GM21717 (cell line): Measurements from ENCODE around the gene IL4I1.
"Not testable (repeated sequence)": the region's sequence is repeated elsewhere in the genome, so short reads cannot be mapped to it uniquely, and the experiment has no call there.

ENCODE experiments used
- ATAC-seq: cut with Tn5 transposase; IDR thresholded peaks from one replicate; pipeline ENCODE4 v1.9.1; 2021; ENCODE audit warnings: mild to moderate bottlenecking, moderate library complexity; ENCODE audit not compliant: unreplicated experiment

Gene IL4I1, protein sequence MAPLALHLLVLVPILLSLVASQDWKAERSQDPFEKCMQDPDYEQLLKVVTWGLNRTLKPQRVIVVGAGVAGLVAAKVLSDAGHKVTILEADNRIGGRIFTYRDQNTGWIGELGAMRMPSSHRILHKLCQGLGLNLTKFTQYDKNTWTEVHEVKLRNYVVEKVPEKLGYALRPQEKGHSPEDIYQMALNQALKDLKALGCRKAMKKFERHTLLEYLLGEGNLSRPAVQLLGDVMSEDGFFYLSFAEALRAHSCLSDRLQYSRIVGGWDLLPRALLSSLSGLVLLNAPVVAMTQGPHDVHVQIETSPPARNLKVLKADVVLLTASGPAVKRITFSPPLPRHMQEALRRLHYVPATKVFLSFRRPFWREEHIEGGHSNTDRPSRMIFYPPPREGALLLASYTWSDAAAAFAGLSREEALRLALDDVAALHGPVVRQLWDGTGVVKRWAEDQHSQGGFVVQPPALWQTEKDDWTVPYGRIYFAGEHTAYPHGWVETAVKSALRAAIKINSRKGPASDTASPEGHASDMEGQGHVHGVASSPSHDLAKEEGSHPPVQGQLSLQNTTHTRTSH

GRCh38 chr19:49896863-49897621, at the start of gene IL4I1:
TSS of gene IL4I1 (minus strand) at chr19:49896887. CDS start at chr19:49896160, 727 bp downstream.
- ATAC-seq: peak; percentile 39

GRCh38 chr19:49946415-49946814, 49.7 kb upstream of the IL4I1 start:
- no peak for ATAC-seq

DNA sequence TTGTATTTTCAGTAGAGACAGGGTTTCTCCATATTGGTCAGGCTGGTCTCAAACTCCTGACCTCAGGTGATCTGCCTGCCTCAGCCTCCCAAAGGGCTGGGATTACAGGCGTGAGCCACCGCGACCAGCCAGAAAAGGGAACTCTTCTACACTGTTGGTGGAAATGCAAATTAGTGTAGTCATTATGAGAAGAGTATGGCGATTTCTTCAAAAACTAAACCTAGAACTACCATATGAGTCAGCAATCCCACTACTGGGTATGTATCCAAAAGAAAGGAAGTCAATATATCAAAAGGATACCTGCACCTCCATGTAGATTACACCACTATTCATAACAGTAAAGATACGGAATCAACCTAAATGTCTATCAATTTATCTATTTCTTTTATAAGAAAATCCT, 47.9 kb upstream of the IL4I1 start:
- ATAC-seq: not testable (repeated sequence)

DNA sequence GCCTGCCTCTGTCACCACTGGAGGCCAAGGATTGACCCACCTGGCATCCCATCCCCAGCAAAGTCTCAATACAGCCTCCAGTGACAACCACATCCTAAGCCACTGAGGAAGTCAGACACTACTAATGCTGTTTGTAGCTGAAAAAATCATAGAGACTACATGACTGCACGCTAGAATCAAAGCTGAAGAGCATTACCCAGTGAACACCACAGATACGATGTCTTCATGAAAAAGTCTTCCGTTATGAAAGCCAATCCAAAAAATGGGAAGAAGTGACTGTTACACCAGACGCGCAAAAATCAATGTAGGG, 43.8 kb upstream of the IL4I1 start:
- no peak for ATAC-seq

GRCh38 chr19:49939721-49940481, 43.2 kb upstream of the IL4I1 start:
- ATAC-seq: no peak

- no peak for ATAC-seq
Measured at GRCh38 chr19:49938662-49939061, 42.0 kb upstream of the IL4I1 start.

- no peak for ATAC-seq
Measured at GRCh38 chr19:49937750-49938381, 41.2 kb upstream of the IL4I1 start.

DNA sequence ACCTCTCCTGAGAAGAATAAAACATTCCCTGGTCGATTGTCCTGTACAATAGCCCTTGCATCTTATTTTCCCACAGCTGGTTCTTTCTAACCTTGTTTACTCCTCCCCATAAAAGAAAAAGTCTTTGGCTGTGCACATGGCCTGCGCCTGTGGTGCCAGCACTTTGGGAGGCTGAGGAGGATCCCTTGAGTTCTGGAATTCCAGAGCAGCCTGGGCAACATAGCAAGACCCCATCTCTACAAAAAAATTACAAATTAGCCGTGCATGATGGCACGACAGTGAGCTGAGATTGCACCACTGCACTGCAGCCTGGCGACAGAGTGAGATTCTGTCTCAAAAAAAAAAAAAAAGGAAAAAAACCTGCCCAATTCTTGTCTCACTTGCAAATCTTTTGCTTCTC, 39.9 kb upstream of the IL4I1 start:
- no peak for ATAC-seq

DNA sequence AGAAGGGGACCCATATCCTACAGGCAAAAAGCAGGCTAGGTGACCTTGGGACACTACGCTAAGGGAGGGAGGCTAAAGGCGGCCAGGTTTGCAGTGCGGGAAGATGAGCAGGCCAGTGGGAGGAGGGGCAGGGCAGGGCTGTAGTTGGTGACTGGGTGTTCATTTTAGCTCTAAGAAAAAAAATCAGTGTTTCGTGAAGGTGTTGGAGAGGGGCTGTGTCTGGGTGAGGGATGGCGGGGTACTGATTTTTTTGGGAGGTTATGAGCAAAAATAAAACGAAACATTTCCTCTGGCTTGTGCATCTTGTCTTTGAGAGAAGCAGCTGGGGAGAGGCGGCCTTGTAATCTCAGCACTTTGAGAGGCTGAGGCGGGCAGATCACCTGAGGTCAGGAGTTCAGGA, 37.0 kb upstream of the IL4I1 start:
- ATAC-seq: no peak

DNA sequence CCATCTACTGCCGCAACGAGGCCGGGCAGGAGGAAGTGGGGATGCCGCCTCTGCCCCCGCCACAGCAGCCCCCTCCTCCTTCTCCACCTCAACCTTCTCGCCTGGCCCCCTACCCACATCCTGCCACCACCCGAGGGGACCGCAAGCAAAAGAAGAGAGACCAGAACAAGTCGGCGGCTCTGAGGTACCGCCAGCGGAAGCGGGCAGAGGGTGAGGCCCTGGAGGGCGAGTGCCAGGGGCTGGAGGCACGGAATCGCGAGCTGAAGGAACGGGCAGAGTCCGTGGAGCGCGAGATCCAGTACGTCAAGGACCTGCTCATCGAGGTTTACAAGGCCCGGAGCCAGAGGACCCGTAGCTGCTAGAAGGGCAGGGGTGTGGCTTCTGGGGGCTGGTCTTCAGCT, 36.0 kb upstream of the IL4I1 start:
- ATAC-seq: no peak

GRCh38 chr19:49932041-49932451, 35.4 kb upstream of the IL4I1 start:
- no peak for ATAC-seq

DNA sequence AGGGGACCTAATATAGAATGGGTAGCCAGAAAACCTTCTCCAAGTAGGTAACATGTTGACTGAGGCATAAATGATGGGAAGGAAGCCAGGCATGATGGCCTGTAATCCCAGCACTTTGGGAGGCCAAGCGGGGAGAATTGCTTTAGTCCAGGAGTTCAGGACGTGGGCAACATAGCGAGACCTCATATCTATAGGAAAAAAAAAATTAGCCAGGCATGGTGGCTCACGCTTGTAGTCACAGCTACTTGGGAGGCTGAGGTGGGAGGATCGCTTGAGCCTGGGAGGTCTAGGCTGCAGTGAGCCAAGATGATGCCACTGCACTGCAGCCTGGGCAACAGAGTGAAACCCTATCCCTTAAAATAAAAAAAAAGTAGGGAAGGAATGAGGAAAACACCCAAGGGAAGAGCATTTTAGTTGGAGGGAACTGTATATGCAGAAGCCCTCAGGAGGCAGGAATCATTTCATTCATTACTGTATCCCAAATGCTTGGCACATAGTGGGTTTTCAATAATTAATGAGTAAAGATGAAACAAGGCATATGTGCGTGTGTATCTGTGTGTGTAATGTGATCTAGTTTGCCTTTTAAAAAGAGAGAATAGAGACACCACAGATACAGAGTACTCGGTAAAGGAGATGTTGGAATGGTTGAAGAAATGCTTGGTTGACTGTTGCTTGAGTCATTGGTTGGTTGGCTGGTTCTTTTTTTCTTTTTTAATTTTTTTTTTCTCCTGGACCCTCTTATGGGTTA, 34.8 kb upstream of the IL4I1 start:
- no peak for ATAC-seq

DNA sequence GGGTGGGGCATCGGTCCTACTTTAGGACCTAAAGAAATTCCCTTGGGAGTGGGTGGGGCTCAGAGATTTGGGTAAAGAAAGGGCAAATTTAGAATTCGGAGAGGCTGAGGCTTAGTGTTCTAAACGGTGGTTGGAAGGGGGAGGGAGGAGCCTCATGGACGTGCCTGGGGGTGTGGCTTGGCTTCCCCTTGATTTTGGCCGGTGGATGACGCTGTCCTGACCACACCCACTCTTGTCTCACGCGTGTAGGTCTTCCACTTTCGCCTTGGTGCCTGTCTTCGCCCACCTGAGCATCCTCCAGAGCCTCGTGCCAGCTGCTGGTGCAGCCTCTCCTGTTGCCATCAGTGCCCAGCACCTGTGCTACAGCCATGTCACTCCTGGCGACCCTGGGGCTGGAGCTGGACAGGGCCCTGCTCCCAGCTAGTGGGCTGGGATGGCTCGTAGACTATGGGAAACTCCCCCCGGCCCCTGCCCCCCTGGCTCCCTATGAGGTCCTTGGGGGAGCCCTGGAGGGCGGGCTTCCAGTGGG, 33.9 kb upstream of the IL4I1 start:
- no peak for ATAC-seq

GRCh38 chr19:49929611-49930482, 33.2 kb upstream of the IL4I1 start:
- ATAC-seq: peak; percentile 45

DNA sequence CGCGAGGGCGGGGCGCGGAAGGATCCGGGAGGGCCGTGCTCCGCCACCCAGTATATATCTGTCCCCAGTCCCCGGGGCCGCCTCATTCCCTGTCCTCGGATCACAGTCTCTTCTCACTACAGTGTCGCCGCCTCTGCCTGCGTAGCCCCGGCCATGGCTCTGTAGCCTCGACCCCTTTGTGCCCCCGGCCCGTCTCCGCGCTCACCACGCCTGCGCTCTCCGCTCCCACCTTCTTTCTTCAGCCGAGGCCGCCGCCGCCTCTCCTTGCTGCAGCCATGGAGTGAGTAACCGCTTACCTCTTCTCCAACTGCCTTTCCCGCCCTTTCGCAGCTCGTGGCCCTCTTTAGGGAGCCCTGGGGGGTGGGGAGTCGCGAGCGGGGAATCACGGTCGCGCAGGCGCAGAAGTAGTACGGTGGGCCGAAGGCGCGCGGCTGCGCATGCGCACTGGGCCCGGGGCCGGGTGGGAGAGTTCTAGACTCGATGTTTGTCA, 32.5 kb upstream of the IL4I1 start, which contains the start of the genes ATF5 and NUP62:
Gene ATF5 (plus strand): TSS at position 85 of the 490 bp plus-strand sequence. CDS start 1,646 bp downstream, outside the sequence.
Gene NUP62 (minus strand): TSS at position 384 of the 490 bp plus-strand sequence. CDS start 19,697 bp downstream, outside the sequence.
- ATAC-seq: peak; percentile 38

- no peak for ATAC-seq
Measured at GRCh38 chr19:49927526-49928264, 31.0 kb upstream of the IL4I1 start.

DNA sequence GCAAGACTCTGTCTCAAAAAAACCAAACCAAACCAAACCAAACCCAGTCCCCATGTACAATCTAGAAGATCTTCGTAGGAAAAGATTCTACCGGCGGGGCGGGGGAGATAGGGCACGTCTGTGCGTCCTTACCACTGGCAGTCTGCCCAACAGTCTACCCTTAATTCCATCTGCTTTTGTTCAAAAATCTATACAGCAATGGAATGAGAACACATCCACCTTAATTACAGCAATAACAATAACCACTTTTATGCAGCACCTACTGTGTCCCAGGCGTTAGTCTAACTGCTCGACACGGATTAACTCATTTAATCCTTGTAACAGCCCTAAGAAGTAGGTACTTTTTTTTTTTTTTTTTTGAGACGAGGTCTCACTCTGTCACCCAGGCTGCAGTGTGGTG, 29.8 kb upstream of the IL4I1 start:
- ATAC-seq: no peak

DNA sequence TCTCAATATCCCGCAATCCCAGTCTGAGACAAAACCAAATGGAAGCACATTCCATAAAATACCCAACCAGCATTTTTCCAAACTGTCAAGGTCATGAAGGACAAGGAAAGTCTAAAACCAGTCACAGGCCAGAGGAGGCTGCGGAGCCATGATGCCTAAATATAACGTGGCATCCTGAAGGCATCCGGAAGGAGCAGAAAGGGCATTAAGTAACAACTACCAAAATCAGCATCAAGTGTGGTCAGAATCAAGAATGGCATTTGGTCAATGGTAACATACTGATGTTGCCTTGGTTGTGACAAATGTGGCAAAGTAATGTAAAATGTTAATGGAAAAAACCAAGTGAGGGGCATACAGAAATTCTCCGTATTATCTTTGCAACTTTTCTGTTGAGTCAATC, 28.8 kb upstream of the IL4I1 start:
- no peak for ATAC-seq
